HFFc6 (cell line): ENCODE measurements around the gene TGFBRAP1. TPM values are rescaled to one million over a fixed set of nuclear protein-coding genes. Genes with fewer than 3 reads are reported as not detected.

Experiments
- DNase-seq: peaks from one replicate; pipeline ENCODE4 v3.0.0-alpha.2; 2018
- H3K27ac Mint-ChIP-seq: 2 replicates; pipeline ENCODE4 v1.8.0; 2020; ENCODE audit warnings: mild to moderate bottlenecking, mixed read lengths
- H3K27me3 Mint-ChIP-seq: 2 replicates; pipeline ENCODE4 v1.8.0; 2021; ENCODE audit warnings: mild to moderate bottlenecking, moderate library complexity, mixed read lengths; ENCODE audit not compliant: insufficient read depth
- H3K36me3 Mint-ChIP-seq: 2 replicates; pipeline ENCODE4 v1.8.0; 2021; ENCODE audit warnings: low read depth, mixed read lengths
- H3K4me1 Mint-ChIP-seq: 2 replicates; pipeline ENCODE4 v1.8.0; 2020; ENCODE audit warnings: low read depth, mixed read lengths
- H3K4me3 Mint-ChIP-seq: 2 replicates; pipeline ENCODE4 v1.8.0; 2020; ENCODE audit warnings: mild to moderate bottlenecking, moderate library complexity, mixed read lengths
- H3K9me3 Mint-ChIP-seq: 2 replicates; pipeline ENCODE4 v1.8.0; 2020; ENCODE audit warnings: mild to moderate bottlenecking, mixed read lengths
- long read RNA-seq: library from polyadenylated mRNA; unstranded; transcript quantifications from one replicate; pipeline ENCODE4 v2.0.0, GENCODE V29; 2019
- total RNA-seq, 6 experiments: library from RNA; stranded (reverse); fragmentation: NEBNext Ultra II Directional; extraction: Animal tissue kit (Norgen Biotek cat#: 25700); gene quantifications; 2 replicates in 1 of 6; 3 replicates in 5 of 6; pipeline ENCODE4 v1.2.3, GENCODE V29; 2021
- TF ChIP-seq, protein P1 (sequence below): fragments of 200-600 bp; sonication (generic); IDR thresholded peaks from 2 replicates; pipeline ENCODE4 v1.5.0; 2021; ENCODE audit warnings: antibody characterized with exemption, mild to moderate bottlenecking

TGFBRAP1 gene, protein sequence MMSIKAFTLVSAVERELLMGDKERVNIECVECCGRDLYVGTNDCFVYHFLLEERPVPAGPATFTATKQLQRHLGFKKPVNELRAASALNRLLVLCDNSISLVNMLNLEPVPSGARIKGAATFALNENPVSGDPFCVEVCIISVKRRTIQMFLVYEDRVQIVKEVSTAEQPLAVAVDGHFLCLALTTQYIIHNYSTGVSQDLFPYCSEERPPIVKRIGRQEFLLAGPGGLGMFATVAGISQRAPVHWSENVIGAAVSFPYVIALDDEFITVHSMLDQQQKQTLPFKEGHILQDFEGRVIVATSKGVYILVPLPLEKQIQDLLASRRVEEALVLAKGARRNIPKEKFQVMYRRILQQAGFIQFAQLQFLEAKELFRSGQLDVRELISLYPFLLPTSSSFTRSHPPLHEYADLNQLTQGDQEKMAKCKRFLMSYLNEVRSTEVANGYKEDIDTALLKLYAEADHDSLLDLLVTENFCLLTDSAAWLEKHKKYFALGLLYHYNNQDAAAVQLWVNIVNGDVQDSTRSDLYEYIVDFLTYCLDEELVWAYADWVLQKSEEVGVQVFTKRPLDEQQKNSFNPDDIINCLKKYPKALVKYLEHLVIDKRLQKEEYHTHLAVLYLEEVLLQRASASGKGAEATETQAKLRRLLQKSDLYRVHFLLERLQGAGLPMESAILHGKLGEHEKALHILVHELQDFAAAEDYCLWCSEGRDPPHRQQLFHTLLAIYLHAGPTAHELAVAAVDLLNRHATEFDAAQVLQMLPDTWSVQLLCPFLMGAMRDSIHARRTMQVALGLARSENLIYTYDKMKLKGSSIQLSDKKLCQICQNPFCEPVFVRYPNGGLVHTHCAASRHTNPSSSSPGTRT
- total RNA-seq = 10 to 100 TPM; 18.9 to 22.5 (median 19.8) TPM
- long read RNA-seq, full-length matches to known transcripts = 4 of 10 reads
- long read RNA-seq, partial matches to known transcripts = 2 of 10 reads
- long read RNA-seq, other reads (novel, unspliced or antisense) = 4 of 10 reads

GRCh38 chr2:105329561-105330495, at the start of gene TGFBRAP1:
Gene TGFBRAP1 (minus strand): TSS chr2:105329735. CDS start chr2:105308301, 21,434 bp downstream.
- no peak for DNase-seq

GRCh38 chr2:105378921-105379383, 49.4 kb upstream of the TGFBRAP1 start:
- Mint-ChIP-seq H3K9me3 (no peaks in the 10 kb centered on the region), H3K4me3 (no peak overlapping the region; the same call in 1 of the 2 replicates), H3K36me3 (peaks cover 84% of the 10 kb centered on the region), H3K4me1 (peaks cover 83% of the 10 kb centered on the region), H3K27me3 (peaks cover 3% of the 10 kb centered on the region), H3K27ac (peak overlapping the region; percentile 75)
- no peak for DNase-seq
- TF ChIP-seq, protein P1, sequence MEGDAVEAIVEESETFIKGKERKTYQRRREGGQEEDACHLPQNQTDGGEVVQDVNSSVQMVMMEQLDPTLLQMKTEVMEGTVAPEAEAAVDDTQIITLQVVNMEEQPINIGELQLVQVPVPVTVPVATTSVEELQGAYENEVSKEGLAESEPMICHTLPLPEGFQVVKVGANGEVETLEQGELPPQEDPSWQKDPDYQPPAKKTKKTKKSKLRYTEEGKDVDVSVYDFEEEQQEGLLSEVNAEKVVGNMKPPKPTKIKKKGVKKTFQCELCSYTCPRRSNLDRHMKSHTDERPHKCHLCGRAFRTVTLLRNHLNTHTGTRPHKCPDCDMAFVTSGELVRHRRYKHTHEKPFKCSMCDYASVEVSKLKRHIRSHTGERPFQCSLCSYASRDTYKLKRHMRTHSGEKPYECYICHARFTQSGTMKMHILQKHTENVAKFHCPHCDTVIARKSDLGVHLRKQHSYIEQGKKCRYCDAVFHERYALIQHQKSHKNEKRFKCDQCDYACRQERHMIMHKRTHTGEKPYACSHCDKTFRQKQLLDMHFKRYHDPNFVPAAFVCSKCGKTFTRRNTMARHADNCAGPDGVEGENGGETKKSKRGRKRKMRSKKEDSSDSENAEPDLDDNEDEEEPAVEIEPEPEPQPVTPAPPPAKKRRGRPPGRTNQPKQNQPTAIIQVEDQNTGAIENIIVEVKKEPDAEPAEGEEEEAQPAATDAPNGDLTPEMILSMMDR = no peak

More at GRCh38 chr2:105329561-105330495, at the start of gene TGFBRAP1:
- peak within 1 kb of the TSS; percentile 89 for H3K4me3 Mint-ChIP-seq
- TF ChIP-seq, protein P1 = no peak
- no peaks in the 10 kb centered on the region; the same call in 1 of the 2 replicates for H3K36me3 Mint-ChIP-seq
- peak within 1 kb of the TSS; percentile 88 for H3K27ac Mint-ChIP-seq
- H3K9me3 Mint-ChIP-seq = no peaks in the 10 kb centered on the region
- H3K4me1 Mint-ChIP-seq = peaks cover 54% of the 10 kb centered on the region
- H3K27me3 Mint-ChIP-seq = no peaks in the 10 kb centered on the region; the same call in 1 of the 2 replicates

DNA sequence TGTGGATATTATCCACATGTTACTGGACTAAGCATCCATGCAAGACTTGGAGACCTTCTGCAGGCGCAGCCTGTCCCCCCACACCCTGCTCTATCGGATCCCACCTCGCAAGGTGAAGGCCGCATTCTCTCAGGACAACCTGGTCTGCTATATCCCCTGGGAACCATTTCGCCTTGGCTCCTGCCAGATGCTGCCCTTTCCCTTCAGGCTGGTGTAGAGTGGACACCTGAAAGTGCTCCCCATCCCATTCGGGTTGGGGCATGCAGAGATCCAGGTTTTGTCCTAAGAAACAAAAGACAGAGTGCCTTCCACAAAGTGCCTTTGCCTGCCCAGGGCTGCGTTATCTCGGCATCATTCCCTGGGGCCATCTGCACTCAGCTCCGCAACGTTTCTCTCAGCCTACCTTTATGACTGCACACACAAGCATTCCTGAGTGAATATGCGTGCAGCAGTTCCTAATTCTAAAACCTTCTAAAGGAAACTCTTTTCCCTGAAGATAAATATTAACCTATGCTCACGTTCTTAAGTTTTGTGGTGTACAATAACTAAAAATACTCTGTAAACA, 48.8 kb upstream of the TGFBRAP1 start:
- peak overlapping the region; percentile 75 for H3K27ac Mint-ChIP-seq
- peaks cover 84% of the 10 kb centered on the region for H3K36me3 Mint-ChIP-seq
- no peak for DNase-seq
- H3K4me1 Mint-ChIP-seq = peaks cover 89% of the 10 kb centered on the region
- peaks cover 3% of the 10 kb centered on the region for H3K27me3 Mint-ChIP-seq
- no peak overlapping the region; the same call in none of the 2 replicates for H3K4me3 Mint-ChIP-seq
- TF ChIP-seq, protein P1 = no peak
- no peaks in the 10 kb centered on the region for H3K9me3 Mint-ChIP-seq

DNA sequence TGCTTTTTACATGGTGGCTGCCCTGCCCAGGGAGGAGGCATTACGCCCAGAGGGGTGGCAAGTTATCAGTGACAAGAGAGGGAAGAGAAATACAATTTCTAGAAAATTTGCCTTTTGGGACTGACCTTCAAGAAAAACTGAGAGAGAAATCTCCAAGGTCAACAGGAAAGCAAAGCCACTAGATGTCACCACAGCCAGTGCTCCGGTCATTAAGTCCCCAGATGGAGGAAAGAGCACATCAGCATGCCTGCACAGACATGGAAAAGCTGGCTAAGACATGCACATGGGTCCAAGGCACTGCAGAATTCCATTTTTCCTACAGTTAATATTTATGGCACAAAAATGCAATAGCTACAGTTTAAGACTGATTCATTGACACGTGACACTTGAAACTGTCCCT, 48.3 kb upstream of the TGFBRAP1 start:
- peak overlapping the region; percentile 75 for H3K27ac Mint-ChIP-seq
- no peaks in the 10 kb centered on the region for H3K9me3 Mint-ChIP-seq
- peaks cover 94% of the 10 kb centered on the region for H3K4me1 Mint-ChIP-seq
- TF ChIP-seq, protein P1 = peak; percentile 40; the same call in 1 of the 2 replicates
- H3K4me3 Mint-ChIP-seq = peak overlapping the region; percentile 35; the same call in 1 of the 2 replicates
- H3K36me3 Mint-ChIP-seq = peaks cover 85% of the 10 kb centered on the region
- no peak for DNase-seq
- H3K27me3 Mint-ChIP-seq = peaks cover 5% of the 10 kb centered on the region
